Neural cell (in vitro differentiated cells): ENCODE data around the gene ARMH3. TPM values are rescaled to one million over a fixed set of nuclear protein-coding genes. Genes with fewer than 3 reads are reported as not detected.

ENCODE experiments used
- H2AFZ ChIP-seq: fragments of 200-600, 300-800 bp; sonication (generic), shearing (Covaris generic); 2 replicates; pipeline ENCODE4 v1.6.0; 2014; ENCODE audit warnings: low read depth, mild to moderate bottlenecking, antibody characterized with exemption, low read length, moderate library complexity
- H3F3A ChIP-seq: fragments of 200-600 bp; shearing (Covaris generic); 2 replicates; pipeline ENCODE4 v1.6.1; 2016; ENCODE audit warnings: mild to moderate bottlenecking, moderate library complexity, mixed read lengths, antibody characterized with exemption, low read length; ENCODE audit not compliant: insufficient read depth, poor library complexity, severe bottlenecking
- H3K27ac ChIP-seq: fragments of 200-600, 300-800 bp; sonication (generic), shearing (Covaris generic); 2 replicates; pipeline ENCODE4 v1.5.1; 2014; ENCODE audit warnings: mild to moderate bottlenecking, low read length, moderate library complexity
- H3K27me3 ChIP-seq: fragments of 300-800, 200-600 bp; sonication (generic), shearing (Covaris generic); 2 replicates; pipeline ENCODE4 v1.6.0; 2014; ENCODE audit warnings: mild to moderate bottlenecking, low read depth, low read length, moderate library complexity; ENCODE audit not compliant: insufficient read depth
- H3K36me3 ChIP-seq: fragments of 300-800, 200-600 bp; sonication (generic), shearing (Covaris generic); 2 replicates; pipeline ENCODE4 v1.5.1; 2014; ENCODE audit warnings: mild to moderate bottlenecking, antibody characterized with exemption, low read length, moderate library complexity; ENCODE audit not compliant: insufficient read depth
- H3K4me2 ChIP-seq: fragments of 300-800, 200-600 bp; sonication (generic), shearing (Covaris generic); 2 replicates; pipeline ENCODE4 v1.6.0; 2014; ENCODE audit warnings: mild to moderate bottlenecking, low read length
- H3K4me3 ChIP-seq: fragments of 300-800, 200-600 bp; sonication (generic), shearing (Covaris generic); 2 replicates; pipeline ENCODE4 v1.5.1; 2014; ENCODE audit warnings: mild to moderate bottlenecking, low read length, moderate library complexity
- H3K79me2 ChIP-seq: fragments of 200-600 bp; shearing (Covaris generic); replicated peaks from 2 replicates; pipeline ENCODE4 v1.6.0; 2014; ENCODE audit warnings: mild to moderate bottlenecking, low read length, moderate library complexity; ENCODE audit not compliant: insufficient read depth
- H3K9ac ChIP-seq: fragments of 300-800, 200-600 bp; sonication (generic), shearing (Covaris generic); 2 replicates; pipeline ENCODE4 v1.6.1; 2016; ENCODE audit warnings: mild to moderate bottlenecking, low read length, mixed read lengths
- H3K9me2 ChIP-seq: fragments of 200-600 bp; shearing (Covaris generic); 2 replicates; pipeline ENCODE4 v1.6.1; 2016; ENCODE audit warnings: mild to moderate bottlenecking, low read length, mixed read lengths; ENCODE audit not compliant: insufficient read depth
- H3K9me3 ChIP-seq: fragments of 200-600, 300-800 bp; sonication (generic), shearing (Covaris generic); 2 replicates; pipeline ENCODE4 v1.6.1; 2016; ENCODE audit warnings: mild to moderate bottlenecking, mixed run types, low read length, moderate library complexity, mixed read lengths
- H4K20me1 ChIP-seq: fragments of 200-600 bp; shearing (Covaris generic); 2 replicates; pipeline ENCODE4 v1.6.1; 2016; ENCODE audit warnings: mild to moderate bottlenecking, mixed run types; ENCODE audit not compliant: insufficient read depth
- EP300 ChIP-seq: fragments of 450-650 bp; conservative IDR thresholded peaks from 2 replicates; pipeline ENCODE4 v1.6.1; 2014; ENCODE audit warnings: antibody characterized with exemption, mild to moderate bottlenecking, moderate library complexity; ENCODE audit not compliant: poor library complexity, severe bottlenecking
- EZH2 ChIP-seq: fragments of 200-600, 300-800 bp; shearing (Covaris generic), sonication (generic); IDR thresholded peaks from 2 replicates; pipeline ENCODE4 v1.6.1; 2014; ENCODE audit warnings: antibody characterized with exemption, low read length, borderline replicate concordance, mild to moderate bottlenecking; ENCODE audit not compliant: insufficient read depth, poor library complexity, severe bottlenecking
- MXI1 ChIP-seq: fragments of 450-650 bp; conservative IDR thresholded peaks from 2 replicates; pipeline ENCODE4 v1.6.1; 2014; ENCODE audit warnings: antibody characterized with exemption, mild to moderate bottlenecking; ENCODE audit not compliant: poor library complexity, severe bottlenecking
- POLR2AphosphoS5 ChIP-seq: IDR thresholded peaks from 2 replicates; pipeline ENCODE4 v1.6.1; 2012
- RAD21 ChIP-seq: fragments of 450-650 bp; conservative IDR thresholded peaks from 2 replicates; pipeline ENCODE4 v1.6.1; 2014; ENCODE audit warnings: antibody characterized with exemption, mild to moderate bottlenecking, moderate library complexity
- SMC3 ChIP-seq: fragments of 450-650 bp; conservative IDR thresholded peaks from 2 replicates; pipeline ENCODE4 v1.6.1; 2014; ENCODE audit warnings: antibody characterized with exemption, mild to moderate bottlenecking, moderate library complexity; ENCODE audit not compliant: poor library complexity
- TAF1 ChIP-seq: IDR thresholded peaks from 2 replicates; pipeline ENCODE4 v1.6.1; 2012; ENCODE audit warnings: low read depth
- polyA plus RNA-seq: library from polyadenylated mRNA; depleted of rRNA; stranded (reverse); fragments of >200 nt; gene quantifications from 2 replicates; pipeline ENCODE4 v1.2.3, GENCODE V29; 2014
- TF ChIP-seq, protein P1 (sequence below): IDR thresholded peaks from 2 replicates; pipeline ENCODE4 v1.6.1; 2012; ENCODE audit warnings: borderline replicate concordance
- TF ChIP-seq, protein P2 (sequence below): fragments of 450-650 bp; IDR thresholded peaks from 2 replicates; pipeline ENCODE4 v1.5.1; 2014; ENCODE audit warnings: antibody characterized with exemption, mild to moderate bottlenecking, moderate library complexity; ENCODE audit not compliant: poor library complexity, severe bottlenecking

Gene ARMH3
- polyA plus RNA-seq, 1 donor from 2014 or later = 13.4 TPM

DNA sequence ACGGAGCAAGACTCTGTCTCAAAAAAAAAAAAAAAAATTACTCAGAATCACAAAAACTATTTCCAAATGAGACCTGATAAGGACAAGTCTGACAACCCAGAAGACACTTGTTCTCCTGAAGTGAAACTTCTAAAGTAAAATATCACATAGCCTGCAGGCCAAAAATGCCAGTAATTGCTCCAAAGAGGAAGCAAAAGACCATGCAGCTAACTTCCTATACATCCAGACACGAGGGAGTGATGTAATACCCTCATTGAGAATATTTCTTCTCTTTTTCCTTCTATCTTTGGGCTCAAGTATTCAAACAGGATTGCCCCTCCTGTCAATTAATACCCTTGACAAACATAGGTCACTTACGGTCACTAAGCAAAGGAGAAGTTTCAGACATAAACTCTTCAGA is 31.2 kb downstream of the ARMH3 start:
- no peak overlapping the region for H3K4me2 ChIP-seq
- H3K9me3 ChIP-seq = no peaks in the 10 kb centered on the region
- H3F3A ChIP-seq = no peaks in the 10 kb centered on the region
- H3K9me2 ChIP-seq = no peaks in the 10 kb centered on the region
- H3K9ac ChIP-seq = no peak overlapping the region
- H2AFZ ChIP-seq = no peak overlapping the region
- H3K79me2 ChIP-seq = no peaks in the 10 kb centered on the region
- H3K36me3 ChIP-seq = peaks cover 11% of the 10 kb centered on the region
- H3K27me3 ChIP-seq = no peaks in the 10 kb centered on the region
- no peaks in the 10 kb centered on the region for H4K20me1 ChIP-seq
- no peak overlapping the region for H3K27ac ChIP-seq
- TF ChIP-seq POLR2AphosphoS5 (no peak), MXI1 (no peak), RAD21 (no peak), SMC3 (no peak), EZH2 (no peak), EP300 (no peak), TAF1 (no peak)
- TF ChIP-seq, protein P1, sequence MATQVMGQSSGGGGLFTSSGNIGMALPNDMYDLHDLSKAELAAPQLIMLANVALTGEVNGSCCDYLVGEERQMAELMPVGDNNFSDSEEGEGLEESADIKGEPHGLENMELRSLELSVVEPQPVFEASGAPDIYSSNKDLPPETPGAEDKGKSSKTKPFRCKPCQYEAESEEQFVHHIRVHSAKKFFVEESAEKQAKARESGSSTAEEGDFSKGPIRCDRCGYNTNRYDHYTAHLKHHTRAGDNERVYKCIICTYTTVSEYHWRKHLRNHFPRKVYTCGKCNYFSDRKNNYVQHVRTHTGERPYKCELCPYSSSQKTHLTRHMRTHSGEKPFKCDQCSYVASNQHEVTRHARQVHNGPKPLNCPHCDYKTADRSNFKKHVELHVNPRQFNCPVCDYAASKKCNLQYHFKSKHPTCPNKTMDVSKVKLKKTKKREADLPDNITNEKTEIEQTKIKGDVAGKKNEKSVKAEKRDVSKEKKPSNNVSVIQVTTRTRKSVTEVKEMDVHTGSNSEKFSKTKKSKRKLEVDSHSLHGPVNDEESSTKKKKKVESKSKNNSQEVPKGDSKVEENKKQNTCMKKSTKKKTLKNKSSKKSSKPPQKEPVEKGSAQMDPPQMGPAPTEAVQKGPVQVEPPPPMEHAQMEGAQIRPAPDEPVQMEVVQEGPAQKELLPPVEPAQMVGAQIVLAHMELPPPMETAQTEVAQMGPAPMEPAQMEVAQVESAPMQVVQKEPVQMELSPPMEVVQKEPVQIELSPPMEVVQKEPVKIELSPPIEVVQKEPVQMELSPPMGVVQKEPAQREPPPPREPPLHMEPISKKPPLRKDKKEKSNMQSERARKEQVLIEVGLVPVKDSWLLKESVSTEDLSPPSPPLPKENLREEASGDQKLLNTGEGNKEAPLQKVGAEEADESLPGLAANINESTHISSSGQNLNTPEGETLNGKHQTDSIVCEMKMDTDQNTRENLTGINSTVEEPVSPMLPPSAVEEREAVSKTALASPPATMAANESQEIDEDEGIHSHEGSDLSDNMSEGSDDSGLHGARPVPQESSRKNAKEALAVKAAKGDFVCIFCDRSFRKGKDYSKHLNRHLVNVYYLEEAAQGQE = no peak
- TF ChIP-seq, protein P2, sequence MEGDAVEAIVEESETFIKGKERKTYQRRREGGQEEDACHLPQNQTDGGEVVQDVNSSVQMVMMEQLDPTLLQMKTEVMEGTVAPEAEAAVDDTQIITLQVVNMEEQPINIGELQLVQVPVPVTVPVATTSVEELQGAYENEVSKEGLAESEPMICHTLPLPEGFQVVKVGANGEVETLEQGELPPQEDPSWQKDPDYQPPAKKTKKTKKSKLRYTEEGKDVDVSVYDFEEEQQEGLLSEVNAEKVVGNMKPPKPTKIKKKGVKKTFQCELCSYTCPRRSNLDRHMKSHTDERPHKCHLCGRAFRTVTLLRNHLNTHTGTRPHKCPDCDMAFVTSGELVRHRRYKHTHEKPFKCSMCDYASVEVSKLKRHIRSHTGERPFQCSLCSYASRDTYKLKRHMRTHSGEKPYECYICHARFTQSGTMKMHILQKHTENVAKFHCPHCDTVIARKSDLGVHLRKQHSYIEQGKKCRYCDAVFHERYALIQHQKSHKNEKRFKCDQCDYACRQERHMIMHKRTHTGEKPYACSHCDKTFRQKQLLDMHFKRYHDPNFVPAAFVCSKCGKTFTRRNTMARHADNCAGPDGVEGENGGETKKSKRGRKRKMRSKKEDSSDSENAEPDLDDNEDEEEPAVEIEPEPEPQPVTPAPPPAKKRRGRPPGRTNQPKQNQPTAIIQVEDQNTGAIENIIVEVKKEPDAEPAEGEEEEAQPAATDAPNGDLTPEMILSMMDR = no peak
- no peak overlapping the region for H3K4me3 ChIP-seq

GRCh38 chr10:102020938-102021337 is 35.0 kb downstream of the ARMH3 start:
- H3K79me2 ChIP-seq = no peaks in the 10 kb centered on the region
- H3K36me3 ChIP-seq = peaks cover 15% of the 10 kb centered on the region
- no peaks in the 10 kb centered on the region for H4K20me1 ChIP-seq
- no peaks in the 10 kb centered on the region for H3K9me3 ChIP-seq
- TF ChIP-seq, protein P1 = no peak
- TF ChIP-seq, protein P2 = no peak
- no peak for TF ChIP-seq SMC3
- no peak for TF ChIP-seq MXI1
- no peak for TF ChIP-seq POLR2AphosphoS5
- TF ChIP-seq RAD21 = no peak
- no peak for TF ChIP-seq EP300
- no peak for TF ChIP-seq EZH2
- no peak for TF ChIP-seq TAF1
- H3K9me2 ChIP-seq = no peaks in the 10 kb centered on the region
- no peaks in the 10 kb centered on the region for H3F3A ChIP-seq
- no peak overlapping the region for H3K4me2 ChIP-seq
- no peak overlapping the region for H3K9ac ChIP-seq
- no peaks in the 10 kb centered on the region for H3K27me3 ChIP-seq
- no peak overlapping the region for H2AFZ ChIP-seq
- no peak overlapping the region for H3K4me3 ChIP-seq
- H3K27ac ChIP-seq = no peak overlapping the region
